Stomach (tissue), 4 donors: Measurements from ENCODE around the gene CD300LF.

ENCODE experiments used
- POLR2AphosphoS5 ChIP-seq, 3 donors: sonication (generic); formaldehyde crosslinking; IDR thresholded peaks; one replicate each; pipeline ENCODE4 v1.6.1; 2016; ENCODE audit warnings: antibody characterized with exemption in 3 of 3
- TF ChIP-seq, protein P1 (sequence below), 7 experiments: fragments of 450-650 bp in 4 of 7; fragments of 200-600 bp in 3 of 7; sonication (generic) in 3 of 7; IDR thresholded peaks; one replicate each; pipeline ENCODE4 v1.5.1; 2016 to 2019; ENCODE audit warnings: antibody characterized with exemption in 7 of 7, control low read depth in 2 of 7, mild to moderate bottlenecking in 1 of 7

GRCh38 chr17:74746922-74747321, 34.2 kb upstream of the CD300LF start:
- TF ChIP-seq, protein P1, sequence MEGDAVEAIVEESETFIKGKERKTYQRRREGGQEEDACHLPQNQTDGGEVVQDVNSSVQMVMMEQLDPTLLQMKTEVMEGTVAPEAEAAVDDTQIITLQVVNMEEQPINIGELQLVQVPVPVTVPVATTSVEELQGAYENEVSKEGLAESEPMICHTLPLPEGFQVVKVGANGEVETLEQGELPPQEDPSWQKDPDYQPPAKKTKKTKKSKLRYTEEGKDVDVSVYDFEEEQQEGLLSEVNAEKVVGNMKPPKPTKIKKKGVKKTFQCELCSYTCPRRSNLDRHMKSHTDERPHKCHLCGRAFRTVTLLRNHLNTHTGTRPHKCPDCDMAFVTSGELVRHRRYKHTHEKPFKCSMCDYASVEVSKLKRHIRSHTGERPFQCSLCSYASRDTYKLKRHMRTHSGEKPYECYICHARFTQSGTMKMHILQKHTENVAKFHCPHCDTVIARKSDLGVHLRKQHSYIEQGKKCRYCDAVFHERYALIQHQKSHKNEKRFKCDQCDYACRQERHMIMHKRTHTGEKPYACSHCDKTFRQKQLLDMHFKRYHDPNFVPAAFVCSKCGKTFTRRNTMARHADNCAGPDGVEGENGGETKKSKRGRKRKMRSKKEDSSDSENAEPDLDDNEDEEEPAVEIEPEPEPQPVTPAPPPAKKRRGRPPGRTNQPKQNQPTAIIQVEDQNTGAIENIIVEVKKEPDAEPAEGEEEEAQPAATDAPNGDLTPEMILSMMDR (IDR thresholded peaks at IDR 0.05), result no peak
- no peak for TF ChIP-seq POLR2AphosphoS5 (IDR thresholded peaks at IDR 0.05)
